HepG2 (cell line): ENCODE measurements around the gene BIRC6. TPM values are rescaled to one million over a fixed set of nuclear protein-coding genes. Genes with fewer than 3 reads are reported as not detected.

ENCODE experiments used
- BRD4 ChIP-seq: sonication (generic); formaldehyde crosslinking; IDR thresholded peaks from 2 replicates; pipeline ENCODE4 v1.4.0; 2020; ENCODE audit warnings: missing genetic modification reagents
- GLI4 ChIP-seq: sonication (generic); formaldehyde crosslinking; IDR thresholded peaks from 2 replicates; pipeline ENCODE4 v1.5.1; 2020; ENCODE audit warnings: missing genetic modification reagents, mild to moderate bottlenecking, moderate library complexity, borderline replicate concordance
- HNF4A ChIP-seq: sonication (generic); formaldehyde crosslinking; IDR thresholded peaks from 2 replicates; pipeline ENCODE4 v1.4.0; 2020; ENCODE audit warnings: missing genetic modification reagents
- MBNL3 ChIP-seq: fragments of 250-450 bp; sonication (Bioruptor Pico); conservative IDR thresholded peaks from 2 replicates; pipeline ENCODE4 v1.8.0; 2022; ENCODE audit warnings: mild to moderate bottlenecking, inconsistent platforms
- SIN3A ChIP-seq: IDR thresholded peaks from 2 replicates; pipeline ENCODE4 v1.6.1; 2011; ENCODE audit warnings: low read depth, mild to moderate bottlenecking, control low read depth, low read length, borderline replicate concordance
- U2AF1 ChIP-seq: fragments of 200-400 bp; formaldehyde crosslinking; optimal IDR thresholded peaks from 2 replicates; pipeline ENCODE3; 2017; ENCODE audit warnings: mild to moderate bottlenecking, low read depth, low read length
- WIZ ChIP-seq: sonication (generic); formaldehyde crosslinking; IDR thresholded peaks from 2 replicates; pipeline ENCODE4 v1.5.1; 2020; ENCODE audit warnings: mild to moderate bottlenecking, missing genetic modification reagents
- YY1 ChIP-seq: IDR thresholded peaks from 2 replicates; pipeline ENCODE4 v1.6.1; 2011; ENCODE audit warnings: low read length, low read depth, moderate library complexity, mild to moderate bottlenecking; ENCODE audit not compliant: insufficient read depth, insufficient replicate concordance
- ZEB1 ChIP-seq: IDR thresholded peaks from 2 replicates; pipeline ENCODE4 v1.6.1; 2012; ENCODE audit warnings: mild to moderate bottlenecking, low read depth, inconsistent platforms; ENCODE audit not compliant: insufficient replicate concordance
- ZFY ChIP-seq: sonication (generic); formaldehyde crosslinking; IDR thresholded peaks from 2 replicates; pipeline ENCODE4 v1.4.0; 2020; ENCODE audit warnings: missing genetic modification reagents
- ZMYM3 ChIP-seq: sonication (generic); formaldehyde crosslinking; IDR thresholded peaks from 2 replicates; pipeline ENCODE4 v1.5.1; 2020; ENCODE audit warnings: mild to moderate bottlenecking, missing genetic modification reagents
- ZNF451 ChIP-seq: sonication (generic); formaldehyde crosslinking; IDR thresholded peaks from 2 replicates; pipeline ENCODE4 v1.5.0; 2020; ENCODE audit warnings: mild to moderate bottlenecking, missing genetic modification reagents
- ZNF747 ChIP-seq: sonication (generic); formaldehyde crosslinking; IDR thresholded peaks from 2 replicates; pipeline ENCODE4 v1.8.1; 2023; ENCODE audit warnings: missing genetic modification reagents, mild to moderate bottlenecking, borderline replicate concordance
- ZNF792 ChIP-seq: IDR thresholded peaks from 2 replicates; pipeline ENCODE4 v1.6.1; 2016
- ZSCAN20 ChIP-seq: sonication (generic); formaldehyde crosslinking; IDR thresholded peaks from 2 replicates; pipeline ENCODE4 v1.4.0; 2020; ENCODE audit warnings: missing genetic modification reagents, mild to moderate bottlenecking, borderline replicate concordance
- polyA plus RNA-seq, 8 experiments: library from polyadenylated mRNA; depleted of rRNA in 3 of 8; stranded (reverse) in 7 of 8; unstranded in 1 of 8; fragments of >200 nt; fragmentation: Illumina TruSeq in 4 of 8; extraction: Trizol in 4 of 8; gene quantifications; 2 replicates each; pipeline versions ENCODE4 v1.2.1 to v1.2.3, GENCODE V29; 2011 to 2016; ENCODE audit warnings: low read depth in 4 of 8, missing spikeins in 1 of 8, mixed read lengths in 1 of 8; ENCODE audit not compliant: insufficient read depth in 1 of 8
- total RNA-seq, 5 experiments: library from RNA; depleted of rRNA; stranded (reverse); fragments of >200 nt; fragmentation: Illumina TruSeq; extraction: Trizol; gene quantifications; 2 replicates each; pipeline ENCODE4 v1.2.3, GENCODE V29; 2016; ENCODE audit warnings: low read depth in 1 of 5
- TF ChIP-seq, protein P1 (sequence below): sonication (generic); formaldehyde crosslinking; IDR thresholded peaks from 2 replicates; pipeline ENCODE4 v1.5.0; 2020; ENCODE audit warnings: missing genetic modification reagents, mild to moderate bottlenecking, borderline replicate concordance
- TF ChIP-seq, protein P2 (sequence below): sonication (generic); formaldehyde crosslinking; IDR thresholded peaks from 2 replicates; pipeline ENCODE4 v1.4.0; 2020; ENCODE audit warnings: missing genetic modification reagents
- TF ChIP-seq, protein P3 (sequence below): sonication (generic); formaldehyde crosslinking; IDR thresholded peaks from 2 replicates; pipeline ENCODE4 v1.5.0; 2020; ENCODE audit warnings: missing genetic modification reagents
- TF ChIP-seq, protein P4 (sequence below): IDR thresholded peaks from 2 replicates; pipeline ENCODE4 v1.6.1; 2016
- TF ChIP-seq, protein P5 (sequence below): sonication (generic); formaldehyde crosslinking; conservative IDR thresholded peaks from 2 replicates; pipeline ENCODE4 v1.4.0; 2020; ENCODE audit warnings: missing genetic modification reagents
- TF ChIP-seq, protein P6 (sequence below): sonication (generic); formaldehyde crosslinking; IDR thresholded peaks from 2 replicates; pipeline ENCODE4 v1.5.0; 2020; ENCODE audit warnings: mild to moderate bottlenecking, missing genetic modification reagents

The BIRC6 gene
- total and polyA plus RNA-seq, 2 of the 13 experiments (the other 11 are each of a cell fraction or from before 2014, with no cell fraction given) = 65.6 to 120 TPM

DNA sequence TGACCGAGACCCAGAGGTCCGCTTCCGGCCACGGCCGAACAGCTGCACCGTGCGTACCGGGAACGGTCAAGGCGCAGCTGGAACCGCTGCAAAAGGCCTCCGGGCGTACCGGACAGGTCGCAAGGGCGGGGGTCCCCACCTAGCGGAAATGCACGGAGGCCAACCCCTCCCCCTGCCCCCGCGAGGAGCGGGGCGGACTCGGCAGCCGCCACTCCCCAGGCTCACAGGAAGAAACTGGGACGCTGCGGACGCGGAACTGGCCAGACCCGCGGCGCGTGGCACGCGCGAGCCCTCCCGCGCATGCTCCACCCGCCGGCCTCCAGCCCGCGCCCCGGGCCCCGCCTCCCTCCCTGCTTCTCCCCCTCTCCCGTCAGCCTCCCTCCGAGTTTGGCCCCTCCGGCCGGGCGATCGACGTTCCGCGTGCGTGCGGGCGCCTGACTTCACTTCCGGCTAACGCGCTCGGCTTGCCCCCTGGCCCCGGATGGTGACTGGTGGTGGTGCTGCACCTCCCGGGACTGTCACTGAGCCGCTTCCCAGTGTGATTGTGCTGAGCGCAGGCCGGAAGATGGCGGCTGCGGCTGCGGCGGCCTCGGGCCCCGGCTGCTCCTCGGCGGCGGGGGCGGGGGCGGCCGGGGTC lies at the start of gene BIRC6 (continued):
- TF ChIP-seq, protein P1, sequence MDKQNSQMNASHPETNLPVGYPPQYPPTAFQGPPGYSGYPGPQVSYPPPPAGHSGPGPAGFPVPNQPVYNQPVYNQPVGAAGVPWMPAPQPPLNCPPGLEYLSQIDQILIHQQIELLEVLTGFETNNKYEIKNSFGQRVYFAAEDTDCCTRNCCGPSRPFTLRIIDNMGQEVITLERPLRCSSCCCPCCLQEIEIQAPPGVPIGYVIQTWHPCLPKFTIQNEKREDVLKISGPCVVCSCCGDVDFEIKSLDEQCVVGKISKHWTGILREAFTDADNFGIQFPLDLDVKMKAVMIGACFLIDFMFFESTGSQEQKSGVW (CRISPR knock-in tag) = no peak
- TF ChIP-seq BRD4 (CRISPR knock-in tag) (peak; percentile 93), HNF4A (CRISPR knock-in tag) (peak; percentile 50), ZNF792 (CRISPR knock-in tag) (peak; percentile 92), GLI4 (CRISPR knock-in tag) (peak; percentile 92), ZMYM3 (CRISPR knock-in tag) (peak; percentile 96), ZNF747 (CRISPR knock-in tag) (peak; percentile 84; the same call in 1 of the 2 replicates), ZNF451 (CRISPR knock-in tag) (peak; percentile 89; the same call in 1 of the 2 replicates), ZFY (CRISPR knock-in tag) (peak; percentile 98), ZSCAN20 (CRISPR knock-in tag) (peak; percentile 52; the same call in 1 of the 2 replicates), YY1 (peak; percentile 95), ZEB1 (peak; percentile 76), WIZ (CRISPR knock-in tag) (no peak), U2AF1 (peak; percentile 96), SIN3A (peak; percentile 91; the same call in 1 of the 2 replicates), MBNL3 (CRISPR knock-in tag) (no peak)
- TF ChIP-seq, protein P2, sequence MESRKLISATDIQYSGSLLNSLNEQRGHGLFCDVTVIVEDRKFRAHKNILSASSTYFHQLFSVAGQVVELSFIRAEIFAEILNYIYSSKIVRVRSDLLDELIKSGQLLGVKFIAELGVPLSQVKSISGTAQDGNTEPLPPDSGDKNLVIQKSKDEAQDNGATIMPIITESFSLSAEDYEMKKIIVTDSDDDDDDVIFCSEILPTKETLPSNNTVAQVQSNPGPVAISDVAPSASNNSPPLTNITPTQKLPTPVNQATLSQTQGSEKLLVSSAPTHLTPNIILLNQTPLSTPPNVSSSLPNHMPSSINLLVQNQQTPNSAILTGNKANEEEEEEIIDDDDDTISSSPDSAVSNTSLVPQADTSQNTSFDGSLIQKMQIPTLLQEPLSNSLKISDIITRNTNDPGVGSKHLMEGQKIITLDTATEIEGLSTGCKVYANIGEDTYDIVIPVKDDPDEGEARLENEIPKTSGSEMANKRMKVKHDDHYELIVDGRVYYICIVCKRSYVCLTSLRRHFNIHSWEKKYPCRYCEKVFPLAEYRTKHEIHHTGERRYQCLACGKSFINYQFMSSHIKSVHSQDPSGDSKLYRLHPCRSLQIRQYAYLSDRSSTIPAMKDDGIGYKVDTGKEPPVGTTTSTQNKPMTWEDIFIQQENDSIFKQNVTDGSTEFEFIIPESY (CRISPR knock-in tag) = no peak; the same call in 1 of the 2 replicates
- TF ChIP-seq, protein P3, sequence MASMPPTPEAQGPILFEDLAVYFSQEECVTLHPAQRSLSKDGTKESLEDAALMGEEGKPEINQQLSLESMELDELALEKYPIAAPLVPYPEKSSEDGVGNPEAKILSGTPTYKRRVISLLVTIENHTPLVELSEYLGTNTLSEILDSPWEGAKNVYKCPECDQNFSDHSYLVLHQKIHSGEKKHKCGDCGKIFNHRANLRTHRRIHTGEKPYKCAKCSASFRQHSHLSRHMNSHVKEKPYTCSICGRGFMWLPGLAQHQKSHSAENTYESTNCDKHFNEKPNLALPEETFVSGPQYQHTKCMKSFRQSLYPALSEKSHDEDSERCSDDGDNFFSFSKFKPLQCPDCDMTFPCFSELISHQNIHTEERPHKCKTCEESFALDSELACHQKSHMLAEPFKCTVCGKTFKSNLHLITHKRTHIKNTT (CRISPR knock-in tag) = no peak
- TF ChIP-seq, protein P4, sequence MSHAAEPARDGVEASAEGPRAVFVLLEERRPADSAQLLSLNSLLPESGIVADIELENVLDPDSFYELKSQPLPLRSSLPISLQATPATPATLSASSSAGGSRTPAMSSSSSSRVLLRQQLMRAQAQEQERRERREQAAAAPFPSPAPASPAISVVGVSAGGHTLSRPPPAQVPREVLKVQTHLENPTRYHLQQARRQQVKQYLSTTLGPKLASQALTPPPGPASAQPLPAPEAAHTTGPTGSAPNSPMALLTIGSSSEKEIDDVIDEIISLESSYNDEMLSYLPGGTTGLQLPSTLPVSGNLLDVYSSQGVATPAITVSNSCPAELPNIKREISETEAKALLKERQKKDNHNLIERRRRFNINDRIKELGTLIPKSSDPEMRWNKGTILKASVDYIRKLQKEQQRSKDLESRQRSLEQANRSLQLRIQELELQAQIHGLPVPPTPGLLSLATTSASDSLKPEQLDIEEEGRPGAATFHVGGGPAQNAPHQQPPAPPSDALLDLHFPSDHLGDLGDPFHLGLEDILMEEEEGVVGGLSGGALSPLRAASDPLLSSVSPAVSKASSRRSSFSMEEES (CRISPR knock-in tag) = peak; percentile 76
- TF ChIP-seq, protein P5, sequence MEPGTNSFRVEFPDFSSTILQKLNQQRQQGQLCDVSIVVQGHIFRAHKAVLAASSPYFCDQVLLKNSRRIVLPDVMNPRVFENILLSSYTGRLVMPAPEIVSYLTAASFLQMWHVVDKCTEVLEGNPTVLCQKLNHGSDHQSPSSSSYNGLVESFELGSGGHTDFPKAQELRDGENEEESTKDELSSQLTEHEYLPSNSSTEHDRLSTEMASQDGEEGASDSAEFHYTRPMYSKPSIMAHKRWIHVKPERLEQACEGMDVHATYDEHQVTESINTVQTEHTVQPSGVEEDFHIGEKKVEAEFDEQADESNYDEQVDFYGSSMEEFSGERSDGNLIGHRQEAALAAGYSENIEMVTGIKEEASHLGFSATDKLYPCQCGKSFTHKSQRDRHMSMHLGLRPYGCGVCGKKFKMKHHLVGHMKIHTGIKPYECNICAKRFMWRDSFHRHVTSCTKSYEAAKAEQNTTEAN (CRISPR knock-in tag) = no peak; the same call in 1 of the 2 replicates
- TF ChIP-seq, protein P6, sequence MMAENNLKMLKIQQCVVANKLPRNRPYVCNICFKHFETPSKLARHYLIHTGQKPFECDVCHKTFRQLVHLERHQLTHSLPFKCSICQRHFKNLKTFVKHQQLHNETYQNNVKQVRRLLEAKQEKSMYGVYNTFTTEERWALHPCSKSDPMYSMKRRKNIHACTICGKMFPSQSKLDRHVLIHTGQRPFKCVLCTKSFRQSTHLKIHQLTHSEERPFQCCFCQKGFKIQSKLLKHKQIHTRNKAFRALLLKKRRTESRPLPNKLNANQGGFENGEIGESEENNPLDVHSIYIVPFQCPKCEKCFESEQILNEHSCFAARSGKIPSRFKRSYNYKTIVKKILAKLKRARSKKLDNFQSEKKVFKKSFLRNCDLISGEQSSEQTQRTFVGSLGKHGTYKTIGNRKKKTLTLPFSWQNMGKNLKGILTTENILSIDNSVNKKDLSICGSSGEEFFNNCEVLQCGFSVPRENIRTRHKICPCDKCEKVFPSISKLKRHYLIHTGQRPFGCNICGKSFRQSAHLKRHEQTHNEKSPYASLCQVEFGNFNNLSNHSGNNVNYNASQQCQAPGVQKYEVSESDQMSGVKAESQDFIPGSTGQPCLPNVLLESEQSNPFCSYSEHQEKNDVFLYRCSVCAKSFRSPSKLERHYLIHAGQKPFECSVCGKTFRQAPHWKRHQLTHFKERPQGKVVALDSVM (CRISPR knock-in tag) = peak; percentile 86
